Psoas muscle (tissue), 8 donors: Measurements from ENCODE around the gene ADAMTS3. TPM values are rescaled to one million over a fixed set of nuclear protein-coding genes. Genes with fewer than 3 reads are reported as not detected.

ENCODE experiments used
- ATAC-seq, 4 donors: fragments of 200-7000 bp; cut with Tn5 transposase; one replicate each; pipeline ENCODE4 v1.9.1; 2020; ENCODE audit warnings: moderate library complexity in 3 of 4, mild to moderate bottlenecking in 2 of 4
- DNase-seq, 2 donors: peaks; one replicate each; pipeline ENCODE4 v3.0.0-alpha.2; 2020
- H3K27ac ChIP-seq: fragments of 200-600 bp; one replicate; pipeline ENCODE4 v1.8.0; 2022
- H3K27me3 ChIP-seq, 3 donors: fragments of 200-600 bp in 1 of 3; one replicate each; pipeline versions ENCODE4 v1.6.1 to v1.8.0; 2013 to 2022; ENCODE audit warnings: low read length in 2 of 3, mild to moderate bottlenecking in 2 of 3, moderate library complexity in 1 of 3; ENCODE audit not compliant: insufficient read depth in 3 of 3
- H3K36me3 ChIP-seq, 2 donors: fragments of 200-600 bp in 1 of 2; one replicate each; pipeline versions ENCODE4 v1.6.1 to v1.8.0; 2013 to 2022; ENCODE audit warnings: low read depth in 1 of 2, mild to moderate bottlenecking in 1 of 2, moderate library complexity in 1 of 2; ENCODE audit not compliant: insufficient read depth in 1 of 2
- H3K4me1 ChIP-seq: fragments of 200-600 bp; one replicate; pipeline ENCODE4 v1.8.0; 2022
- H3K4me3 ChIP-seq: fragments of 200-600 bp; one replicate; pipeline ENCODE4 v1.8.0; 2022; ENCODE audit warnings: mild to moderate bottlenecking
- H3K9me3 ChIP-seq: fragments of 200-600 bp; one replicate; pipeline ENCODE4 v1.8.0; 2022
- CTCF ChIP-seq: fragments of 200-600 bp; IDR thresholded peaks from one replicate; pipeline ENCODE4 v1.8.0; 2022; ENCODE audit warnings: antibody characterized with exemption
- WGBS, 3 donors: extraction: QIAGEN DNeasy Blood & Tissue Kit; methylation state at CpG; one replicate each; pipeline versions ENCODE4 v1.1.6 to v1.1.7; 2013; 5-methylcytosine and 5-hydroxymethylcytosine counted together
- intact Hi-C, 2 donors: fragments of 100-400 bp; cut with DNase I; formaldehyde crosslinking; loops; one replicate each; pipeline versions ENCODE4 v1.11.0 to v1.14.2; 2022
- polyA plus RNA-seq, 3 donors: library from polyadenylated mRNA; stranded (reverse); fragments of 200-250 nt; gene quantifications; one replicate each; pipeline ENCODE4 v1.2.3, GENCODE V29; 2013
- total RNA-seq, 4 donors: library from RNA; stranded (reverse); fragmentation: NEBNext Ultra II Directional in 2 of 4; extraction: Animal tissue kit (Norgen Biotek cat#: 25700) in 2 of 4; gene quantifications; one replicate each; pipeline versions ENCODE4 v1.2.1 to v1.2.4, GENCODE V29; 2021 to 2023
- donor health status: healthy with polysubstance abuse.
- donor health status: DM: no; HTN: no; CAD: no; lungs with moderate emphysema.
- donor health status: Bipolar disorder and iron deficiency.
- donor health status: healthy.
- donor health status: DM: yes; HTN: yes; CAD: no.
- donor health status: DM: no; HTN: no; CAD: no.
- donor health status: DM: no; HTN: no; CAD: no.
- donor health status: DM: yes; HTN: yes; CAD: no.

Gene ADAMTS3
- total and polyA plus RNA-seq, 7 donors = 0.01 to 0.89 (median 0.13) TPM

DNA sequence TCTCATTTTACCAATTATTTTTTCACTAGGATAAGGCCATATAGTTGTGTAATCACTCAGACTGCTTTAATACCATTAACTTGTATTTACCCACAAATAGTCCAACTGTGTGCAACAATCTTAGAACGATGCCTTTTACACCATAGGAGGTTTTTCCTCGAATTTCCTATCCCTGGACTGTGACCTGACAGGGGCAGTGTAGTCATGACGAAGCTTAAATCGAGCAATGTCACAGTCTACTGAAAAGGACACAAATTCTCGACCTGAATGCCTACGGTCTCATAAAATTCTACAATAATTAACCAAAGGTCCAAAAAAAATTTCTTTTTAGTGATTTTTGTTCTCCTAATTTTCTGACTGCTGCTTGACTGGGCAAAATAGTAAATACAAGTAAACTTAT is 208.9 kb downstream of the ADAMTS3 start:
- Histone ChIP-seq H3K9me3 (no peaks in the 10 kb centered on the region), H3K4me3 (no peak overlapping the region), H3K4me1 (no peaks in the 10 kb centered on the region), H3K27ac (no peak overlapping the region), H3K36me3 (no peaks in the 10 kb centered on the region), H3K27me3 (no peaks in the 10 kb centered on the region)
- TF ChIP-seq CTCF = no peak
- ATAC-seq (no peak), DNase-seq (no peak)
- WGBS, 3 donors = 57 to 67% (median 61%) methylated on average over 6 of the region's 6 CpGs
- intact Hi-C loops = no loop called here

DNA sequence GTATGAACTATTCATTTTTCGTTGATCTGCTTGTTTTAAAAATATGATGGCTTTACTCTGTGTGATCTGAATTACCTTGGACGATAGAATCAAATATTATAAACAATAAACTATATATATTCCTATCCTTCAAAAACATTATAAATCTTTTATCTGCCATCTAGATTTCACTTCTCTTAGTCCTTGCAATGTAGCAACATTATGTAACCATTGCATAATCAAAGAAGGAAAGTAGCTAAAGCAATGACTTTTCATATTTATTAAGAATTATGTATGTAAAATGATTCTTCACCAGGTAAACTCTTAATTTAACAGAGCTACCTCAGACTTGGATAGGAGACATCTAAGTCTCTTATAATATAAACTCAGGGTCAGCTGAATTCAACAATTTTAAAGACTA is 210.5 kb downstream of the ADAMTS3 start:
- Histone ChIP-seq H3K9me3 (no peaks in the 10 kb centered on the region), H3K36me3 (no peaks in the 10 kb centered on the region), H3K27ac (no peak overlapping the region), H3K4me3 (no peak overlapping the region), H3K4me1 (no peaks in the 10 kb centered on the region), H3K27me3 (no peaks in the 10 kb centered on the region)
- WGBS, 3 donors = 67 to 76% (median 71%) methylated on average over 2 of the region's 2 CpGs
- no peak for ATAC-seq
- TF ChIP-seq CTCF = no peak
- no peak for DNase-seq
- intact Hi-C loops = no loop called here

DNA sequence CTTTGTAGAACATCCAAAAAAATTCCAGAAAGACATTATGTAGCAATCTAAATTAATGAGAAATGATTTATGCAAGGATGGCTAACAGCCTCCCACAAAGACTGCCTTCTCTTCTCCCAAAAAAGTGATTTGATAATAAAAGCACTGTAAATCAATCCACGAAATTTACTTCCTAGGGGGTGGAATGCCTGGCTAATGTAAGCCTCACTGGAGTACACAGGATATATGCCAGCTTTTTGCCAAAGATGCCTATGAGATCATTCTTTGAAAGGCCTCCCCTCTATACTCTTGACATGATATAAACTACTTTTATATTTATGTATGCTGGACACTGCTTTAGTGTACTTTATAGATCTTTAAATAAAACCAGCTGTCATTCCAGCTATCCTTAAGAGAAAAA is 211.1 kb downstream of the ADAMTS3 start:
- H3K27ac ChIP-seq = no peak overlapping the region
- TF ChIP-seq CTCF = no peak
- intact Hi-C loops = no loop called here
- H3K9me3 ChIP-seq = no peaks in the 10 kb centered on the region
- H3K36me3 ChIP-seq = no peaks in the 10 kb centered on the region
- WGBS, 3 donors = 33 to 44% (median 42%) methylated on average over 1 of the region's 1 CpG
- H3K4me1 ChIP-seq = no peaks in the 10 kb centered on the region
- no peaks in the 10 kb centered on the region for H3K27me3 ChIP-seq
- DNase-seq (no peak), ATAC-seq (no peak)
- H3K4me3 ChIP-seq = no peak overlapping the region

GRCh38 chr4:72352711-72353110 is 216.3 kb downstream of the ADAMTS3 start:
- Histone ChIP-seq H3K27ac (no peak overlapping the region), H3K27me3 (no peaks in the 10 kb centered on the region), H3K4me1 (no peaks in the 10 kb centered on the region), H3K9me3 (no peaks in the 10 kb centered on the region), H3K4me3 (no peak overlapping the region), H3K36me3 (no peaks in the 10 kb centered on the region)
- ATAC-seq (no peak), DNase-seq (no peak)
- intact Hi-C loops = no loop called here
- TF ChIP-seq CTCF = no peak
- WGBS, 3 donors = 50 to 57% (median 52%) methylated on average over 4 of the region's 4 CpGs

DNA sequence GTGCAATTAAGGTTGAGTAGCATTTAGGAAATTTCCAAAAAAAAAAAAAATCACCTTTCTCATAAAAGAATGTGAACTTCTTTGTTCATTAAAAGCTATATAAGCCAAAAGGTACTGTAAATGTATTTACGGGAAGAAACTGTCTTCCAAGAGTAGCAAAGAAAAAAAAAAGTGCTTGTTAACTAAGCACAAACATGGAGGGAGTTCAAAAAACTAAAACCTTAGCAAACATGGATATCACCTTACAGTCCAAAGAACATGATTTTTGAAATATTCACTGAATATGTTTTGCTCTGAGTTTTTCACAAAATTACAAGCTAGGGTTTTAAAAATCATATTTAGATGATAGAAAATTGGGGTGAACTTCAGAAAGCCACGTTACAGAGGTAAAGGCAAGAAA is 217.5 kb downstream of the ADAMTS3 start:
- intact Hi-C loops = no loop called here
- ATAC-seq = no peak
- Histone ChIP-seq H3K27ac (no peak overlapping the region), H3K4me1 (no peaks in the 10 kb centered on the region), H3K36me3 (no peaks in the 10 kb centered on the region), H3K4me3 (no peak overlapping the region), H3K9me3 (no peaks in the 10 kb centered on the region), H3K27me3 (no peaks in the 10 kb centered on the region)
- no peak for DNase-seq
- 58 to 66% (median 60%) methylated on average over 2 of the region's 2 CpGs for WGBS, 3 donors
- no peak for TF ChIP-seq CTCF
